ENCODE measurements around the gene CENPX. TPM values are rescaled to one million over a fixed set of nuclear protein-coding genes. Genes with fewer than 3 reads are reported as not detected.
A peak's percentile ranks its signal among the peaks of the same experiment; 100 is the strongest.

Gene CENPX
- total and polyA plus RNA-seq, 2 of the 13 experiments (the other 11 are each of a cell fraction or from before 2014, with no cell fraction given): 92.7 to 170 TPM

GRCh38 chr17:82013772-82014321, 8.8 kb downstream of the CENPX start (continued):
- TF ChIP-seq PATZ1 (CRISPR knock-in tag; IDR thresholded peaks at IDR 0.05): peak; percentile 89
- TF ChIP-seq ATRX (CRISPR knock-in tag; IDR thresholded peaks at IDR 0.05; ENCODE audit: borderline replicate concordance): no peak
- TF ChIP-seq ZNF678 (CRISPR knock-in tag; IDR thresholded peaks at IDR 0.05): no peak
- no peak for TF ChIP-seq ZNF263 (CRISPR knock-in tag; IDR thresholded peaks at IDR 0.05)
- TF ChIP-seq HHEX (CRISPR knock-in tag; IDR thresholded peaks at IDR 0.05): no peak
- no peak for TF ChIP-seq ZNF318 (CRISPR knock-in tag; IDR thresholded peaks at IDR 0.05)
- no peak for TF ChIP-seq MEIS2 (CRISPR knock-in tag; IDR thresholded peaks at IDR 0.05)
- TF ChIP-seq ZNF841 (CRISPR knock-in tag; IDR thresholded peaks at IDR 0.05; ENCODE audit: borderline replicate concordance): no peak
- no peak; the same call in 1 of the 2 replicates for TF ChIP-seq TCF7L2 (IDR thresholded peaks at IDR 0.05; ENCODE audit: low read depth, low read length)
- no peak for TF ChIP-seq ZNF709 (CRISPR knock-in tag; IDR thresholded peaks at IDR 0.05)
- no peak for TF ChIP-seq RELA (CRISPR knock-in tag; IDR thresholded peaks at IDR 0.05)
- TF ChIP-seq PAF1 (CRISPR knock-in tag; IDR thresholded peaks at IDR 0.05): no peak
- no peak for TF ChIP-seq HOXA5 (CRISPR knock-in tag; IDR thresholded peaks at IDR 0.05)
- no peak for TF ChIP-seq STAT6 (CRISPR knock-in tag; IDR thresholded peaks at IDR 0.05; ENCODE audit: borderline replicate concordance)
- no peak for TF ChIP-seq ZNF501 (CRISPR knock-in tag; IDR thresholded peaks at IDR 0.05)
- TF ChIP-seq E2F1 (CRISPR knock-in tag; IDR thresholded peaks at IDR 0.05): no peak
- no peak for TF ChIP-seq TSC22D2 (CRISPR knock-in tag; IDR thresholded peaks at IDR 0.05; ENCODE audit: borderline replicate concordance)

Data from HepG2 (cell line).